Upper lobe of left lung (tissue), 4 donors: ENCODE data around the gene ASB2.

Experiments used
- CTCF ChIP-seq, 6 experiments: fragments of 450-650 bp in 4 of 6; fragments of 200-600 bp in 2 of 6; sonication (generic) in 2 of 6; IDR thresholded peaks; one replicate each; pipeline ENCODE4 v1.5.1; 2016 to 2019; ENCODE audit warnings: antibody characterized with exemption in 6 of 6
- EP300 ChIP-seq, 4 donors: sonication (generic); formaldehyde crosslinking; IDR thresholded peaks; one replicate each; pipeline ENCODE4 v1.5.1; 2017; ENCODE audit warnings: antibody characterized with exemption in 4 of 4, control low read depth in 2 of 4

DNA sequence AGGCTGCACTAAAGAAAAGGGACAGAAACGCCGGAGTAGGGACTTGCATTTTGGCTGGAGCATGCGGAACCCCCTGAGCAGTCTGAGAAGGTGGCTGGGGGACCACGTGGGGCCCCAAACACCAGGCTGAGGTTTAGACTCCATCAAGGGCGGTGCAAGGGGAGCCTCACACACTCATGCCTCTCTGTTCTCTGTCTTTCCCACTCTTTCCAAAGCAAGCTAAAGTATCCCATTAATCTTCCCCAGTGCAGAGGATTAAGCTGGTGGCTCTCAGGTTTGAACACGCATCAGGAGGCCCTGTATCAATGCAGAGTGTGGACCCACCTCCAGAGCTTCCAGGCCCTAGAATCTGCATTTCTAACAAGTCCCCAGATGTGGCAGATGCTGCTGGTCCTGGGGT is 34.3 kb upstream of the ASB2 start:
- no peak for TF ChIP-seq EP300 (IDR thresholded peaks at IDR 0.05)
- TF ChIP-seq CTCF (IDR thresholded peaks at IDR 0.05) = no peak
